Measurements from ENCODE around the gene ADSL. TPM values are rescaled to one million over a fixed set of nuclear protein-coding genes. Genes with fewer than 3 reads are reported as not detected.

ADSL gene
- total and polyA plus RNA-seq, 2 of the 4 experiments (the other 2 are of a cell fraction) = 93.6 to 229 TPM

GRCh38 chr22:40400159-40400558 lies 53.9 kb downstream of the ADSL start:
- no peak for TF ChIP-seq SMC3 (IDR thresholded peaks at IDR 0.05; ENCODE audit: low read depth, low read length)
- no peak for TF ChIP-seq ELK1 (IDR thresholded peaks at IDR 0.05; ENCODE audit: borderline replicate concordance, low read depth, low read length)
- no peak for TF ChIP-seq MAFK (IDR thresholded peaks at IDR 0.05; ENCODE audit: low read depth, low read length)
- no peak for TF ChIP-seq BHLHE40 (IDR thresholded peaks at IDR 0.05; ENCODE audit: low read depth, low read length)
- TF ChIP-seq MXI1 (IDR thresholded peaks at IDR 0.05; ENCODE audit: borderline replicate concordance, low read depth, low read length) = no peak
- TF ChIP-seq NFE2L2 (IDR thresholded peaks at IDR 0.05; ENCODE audit: low read depth, low read length) = no peak
- TF ChIP-seq CHD1 (IDR thresholded peaks at IDR 0.05; ENCODE audit: low read depth, low read length) = no peak
- TF ChIP-seq USF2 (IDR thresholded peaks at IDR 0.05; ENCODE audit: low read depth, low read length) = no peak
- TF ChIP-seq RFX5 (IDR thresholded peaks at IDR 0.05; ENCODE audit: low read depth, low read length) = no peak
- TF ChIP-seq FOS (IDR thresholded peaks at IDR 0.05; ENCODE audit: low read depth, low read length) = no peak
- no peak for TF ChIP-seq MAZ (IDR thresholded peaks at IDR 0.05; ENCODE audit: borderline replicate concordance, low read depth, low read length)
- no peak for TF ChIP-seq RAD21 (IDR thresholded peaks at IDR 0.05; ENCODE audit: low read length)
- no peak for TF ChIP-seq CEBPB (IDR thresholded peaks at IDR 0.05; ENCODE audit: low read depth, low read length)
- no peak for TF ChIP-seq RCOR1 (IDR thresholded peaks at IDR 0.05; ENCODE audit: insufficient replicate concordance, low read length)
- TF ChIP-seq POLR2A (IDR thresholded peaks at IDR 0.05; ENCODE audit: low read depth, low read length) = no peak
- TF ChIP-seq CTCF (conservative IDR thresholded peaks at IDR 0.05; ENCODE audit: low read depth, low read length) = no peak
- H3K27ac ChIP-seq (ENCODE audit: insufficient read depth, low read length) = no peak overlapping the region
- H3K9me1 ChIP-seq (ENCODE audit: insufficient read depth, low read length) = peaks cover 16% of the 10 kb centered on the region
- CTCF ChIA-PET = no interaction called here
- no peak overlapping the region for H4K8ac ChIP-seq (ENCODE audit: low read depth in 2 of 2, low read length in 2 of 2)
- H4K91ac ChIP-seq (ENCODE audit: insufficient read depth, low read depth, low read length) = no peak overlapping the region
- H3K4me3 ChIP-seq (ENCODE audit: insufficient read depth, low read depth, low read length) = no peak overlapping the region
- H4K5ac ChIP-seq (ENCODE audit: low read depth, low read length) = no peak overlapping the region
- H4K20me1 ChIP-seq (ENCODE audit: insufficient read depth, low read length) = peaks cover 22% of the 10 kb centered on the region
- DNase-seq = no peak
- no peak overlapping the region for H2BK120ac ChIP-seq (ENCODE audit: low read depth, low read length)
- H2AFZ ChIP-seq (replicated peaks; ENCODE audit: low read length, poor library complexity) = no peak overlapping the region
- no TSS peak for BruUV-seq (replicated peaks)
- no peaks in the 10 kb centered on the region for H3K27me3 ChIP-seq (ENCODE audit: control insufficient read depth, insufficient read depth, low read length)
- no peak overlapping the region for H3K56ac ChIP-seq (ENCODE audit: extremely low read depth, insufficient read depth, low read length)
- peaks cover 37 to 62% of the 10 kb centered on the region in 2 experiments for H3K79me1 ChIP-seq (ENCODE audit: low read depth in 1 of 2, low read length in 2 of 2)
- POLR2A ChIA-PET (ENCODE audit: unreplicated experiment) = no interaction called here
- intact Hi-C loops (cut with micrococcal nuclease) = no loop called here
- ATAC-seq (ENCODE audit: low read depth) = no peak
- H2BK20ac ChIP-seq (ENCODE audit: low read depth, low read length) = no peak overlapping the region
- no peak overlapping the region for H2AK9ac ChIP-seq (replicated peaks; ENCODE audit: low read depth, low read length, poor library complexity)
- H3K9me3 ChIP-seq (ENCODE audit: control insufficient read depth, insufficient read depth, low read length) = no peaks in the 10 kb centered on the region
- peaks cover 7% of the 10 kb centered on the region for H3K4me1 ChIP-seq (ENCODE audit: control insufficient read depth, insufficient read depth, low read length)
- H2BK5ac ChIP-seq (ENCODE audit: low read depth, low read length, poor library complexity, severe bottlenecking) = no peak overlapping the region
- dilution Hi-C loops (cut with HindIII; ENCODE audit: low sequenced_read_pairs, unreplicated experiment) = no loop called here
- H2BK15ac ChIP-seq (ENCODE audit: low read depth, low read length) = no peak overlapping the region
- H3K4me2 ChIP-seq (ENCODE audit: low read depth, low read length) = no peak overlapping the region
- peaks cover 35% of the 10 kb centered on the region for H3K36me3 ChIP-seq (ENCODE audit: control insufficient read depth, insufficient read depth, low read length)
- no peak overlapping the region for H3K18ac ChIP-seq (ENCODE audit: low read depth, low read length)
- no peak overlapping the region for H2AK5ac ChIP-seq (ENCODE audit: low read depth, low read length)
- no peak overlapping the region for H3K14ac ChIP-seq (replicated peaks; ENCODE audit: low read depth, low read length)
- H3K23ac ChIP-seq (ENCODE audit: low read depth, low read length) = no peak overlapping the region
- WGBS, 2 experiments (ENCODE audit: extremely low coverage in 2 of 2, insufficient read length in 1 of 2) = 96% methylated on average over 10 of the region's 15 CpGs; no CpG with 5 or more reads in 1 of the 2 experiments
- in situ Hi-C loops (cut with MboI; ENCODE audit: low sequenced_read_pairs) = no loop called here
- no peak overlapping the region for H3K4ac ChIP-seq (ENCODE audit: low read depth, low read length)
- H3K9ac ChIP-seq (ENCODE audit: low read depth, low read length) = no peak overlapping the region
